Neuronal stem cell (in vitro differentiated cells): ENCODE results near the gene CCL7.

Experiments used
- DNase-seq: peaks from one replicate; pipeline ENCODE4 v3.0.0-alpha.2; 2013; ENCODE audit warnings: low spot score
- H2AFZ ChIP-seq: one replicate; pipeline ENCODE4 v1.6.1; 2013; ENCODE audit warnings: mild to moderate bottlenecking, low read length, inconsistent platforms
- H2AK5ac ChIP-seq: 2 replicates; pipeline ENCODE4 v1.6.1; 2013; ENCODE audit warnings: low read depth, mild to moderate bottlenecking, inconsistent platforms, low read length, moderate library complexity, mixed read lengths
- H2BK120ac ChIP-seq: 2 replicates; pipeline ENCODE4 v1.6.1; 2013; ENCODE audit warnings: low read depth, mild to moderate bottlenecking, inconsistent platforms, low read length, moderate library complexity, mixed read lengths
- H2BK12ac ChIP-seq: one replicate; pipeline ENCODE4 v1.6.1; 2013; ENCODE audit warnings: low read length, inconsistent platforms
- H2BK15ac ChIP-seq: 2 replicates; pipeline ENCODE4 v1.6.1; 2013; ENCODE audit warnings: mild to moderate bottlenecking, low read length, inconsistent platforms, mixed read lengths
- H2BK5ac ChIP-seq: one replicate; pipeline ENCODE4 v1.6.1; 2013; ENCODE audit warnings: inconsistent platforms, mild to moderate bottlenecking, low read length, moderate library complexity
- H3K14ac ChIP-seq: one replicate; pipeline ENCODE4 v1.6.1; 2013; ENCODE audit warnings: low read length, inconsistent platforms
- H3K18ac ChIP-seq: 2 replicates; pipeline ENCODE4 v1.6.1; 2013; ENCODE audit warnings: low read length, inconsistent platforms
- H3K23ac ChIP-seq: 2 replicates; pipeline ENCODE4 v1.6.1; 2013; ENCODE audit warnings: low read depth, mild to moderate bottlenecking, mixed read lengths, low read length, inconsistent platforms; ENCODE audit not compliant: poor library complexity
- H3K27ac ChIP-seq: replicated peaks from 3 replicates; pipeline ENCODE4 v1.5.1; 2013; ENCODE audit warnings: low read length, inconsistent platforms
- H3K27me3 ChIP-seq, 3 experiments: 2 replicates each; pipeline ENCODE4 v1.6.1; 2013; ENCODE audit warnings: low read length in 3 of 3, mild to moderate bottlenecking in 2 of 3, inconsistent platforms in 1 of 3, low read depth in 1 of 3, mixed read lengths in 1 of 3, moderate library complexity in 1 of 3; ENCODE audit not compliant: control insufficient read depth in 3 of 3, insufficient read depth in 3 of 3
- H3K36me3 ChIP-seq, 2 donors: replicated peaks in 1 of 2; 2 replicates each; pipeline ENCODE4 v1.6.1; 2013; ENCODE audit warnings: low read length in 2 of 2; ENCODE audit not compliant: control insufficient read depth in 2 of 2, insufficient read depth in 2 of 2
- H3K4ac ChIP-seq: 2 replicates; pipeline ENCODE4 v1.6.1; 2013; ENCODE audit warnings: inconsistent platforms, mild to moderate bottlenecking, low read length, moderate library complexity
- H3K4me1 ChIP-seq, 2 donors: 1 replicate in 1 of 2; 2 replicates in 1 of 2; pipeline ENCODE4 v1.6.1; 2013; ENCODE audit warnings: low read length in 2 of 2, low read depth in 1 of 2; ENCODE audit not compliant: control insufficient read depth in 2 of 2, insufficient read depth in 1 of 2
- H3K4me2 ChIP-seq: one replicate; pipeline ENCODE4 v1.6.1; 2013; ENCODE audit warnings: mild to moderate bottlenecking, low read length, inconsistent platforms; ENCODE audit not compliant: insufficient read depth, poor library complexity, severe bottlenecking
- H3K4me3 ChIP-seq, 2 donors: 2 replicates each; pipeline ENCODE4 v1.5.1; 2013; ENCODE audit warnings: low read length in 2 of 2, mild to moderate bottlenecking in 2 of 2, inconsistent platforms in 1 of 2, moderate library complexity in 1 of 2
- H3K79me1 ChIP-seq: one replicate; pipeline ENCODE4 v1.6.1; 2013; ENCODE audit warnings: low read depth, mild to moderate bottlenecking, inconsistent platforms, low read length, moderate library complexity
- H3K9ac ChIP-seq: one replicate; pipeline ENCODE4 v1.6.1; 2013; ENCODE audit warnings: mild to moderate bottlenecking, low read depth, low read length, inconsistent platforms; ENCODE audit not compliant: poor library complexity
- H3K9me3 ChIP-seq, 2 donors: replicated peaks in 1 of 2; 2 replicates each; pipeline versions ENCODE3 to v1.6.1; 2013; ENCODE audit warnings: low read length in 2 of 2, mild to moderate bottlenecking in 2 of 2, inconsistent platforms in 1 of 2, low read depth in 1 of 2, mixed read lengths in 1 of 2, moderate library complexity in 1 of 2; ENCODE audit not compliant: control insufficient read depth in 2 of 2, insufficient read depth in 1 of 2
- H4K8ac ChIP-seq: one replicate; pipeline ENCODE4 v1.6.1; 2013; ENCODE audit warnings: low read depth, mild to moderate bottlenecking, inconsistent platforms, low read length, moderate library complexity
- H4K91ac ChIP-seq: one replicate; pipeline ENCODE4 v1.6.1; 2013; ENCODE audit warnings: low read length, low read depth, mild to moderate bottlenecking, inconsistent platforms; ENCODE audit not compliant: poor library complexity
- WGBS, 2 donors: extraction: QIAGEN DNeasy Blood & Tissue Kit; methylation state at CpG; one replicate each; pipeline ENCODE4 v1.1.7; 2013; ENCODE audit warnings: missing lambda C conversion rate in 2 of 2, mixed read lengths in 1 of 2; ENCODE audit not compliant: insufficient read length in 2 of 2, insufficient replicate concordance in 1 of 2; ENCODE audit errors: extremely low coverage in 2 of 2; 5-methylcytosine and 5-hydroxymethylcytosine counted together

The CCL7 gene

GRCh38 chr17:34235389-34236028, 34.5 kb upstream of the CCL7 start:
- Histone ChIP-seq H3K9me3 (no peaks in the 10 kb centered on the region), H2AFZ (no peak overlapping the region), H2BK12ac (no peak overlapping the region), H3K27me3 (no peaks in the 10 kb centered on the region), H3K4ac (no peak overlapping the region), H3K27ac (no peak overlapping the region), H2AK5ac (peak overlapping the region; percentile 21), H3K9ac (no peak overlapping the region), H3K4me2 (no peak overlapping the region), H2BK120ac (no peak overlapping the region), H2BK15ac (no peak overlapping the region), H3K79me1 (no peaks in the 10 kb centered on the region), H3K4me3 (no peak overlapping the region), H3K23ac (no peak overlapping the region), H4K91ac (no peak overlapping the region), H3K14ac (no peak overlapping the region), H4K8ac (no peak overlapping the region), H3K18ac (no peak overlapping the region), H3K36me3 (no peaks in the 10 kb centered on the region), H2BK5ac (no peak overlapping the region), H3K4me1 (peaks cover 0 to 15% of the 10 kb centered on the region in 2 donors)
- WGBS, 2 donors, result no CpG with 5 or more reads among the region's 6 CpGs
- DNase-seq, result no peak

GRCh38 chr17:34236281-34236892, 33.6 kb upstream of the CCL7 start:
- Histone ChIP-seq H3K4me2 (no peak overlapping the region), H2BK15ac (no peak overlapping the region), H3K27me3 (no peaks in the 10 kb centered on the region), H3K9me3 (no peaks in the 10 kb centered on the region), H2BK5ac (no peak overlapping the region), H3K27ac (no peak overlapping the region), H3K36me3 (no peaks in the 10 kb centered on the region), H3K4me3 (no peak overlapping the region), H3K9ac (no peak overlapping the region), H2BK120ac (no peak overlapping the region), H3K18ac (peak overlapping the region; percentile 58), H3K14ac (no peak overlapping the region), H4K91ac (no peak overlapping the region), H3K4me1 (peaks cover 0 to 15% of the 10 kb centered on the region in 2 donors), H2AK5ac (peak overlapping the region; percentile 21), H3K4ac (no peak overlapping the region), H3K79me1 (no peaks in the 10 kb centered on the region), H3K23ac (no peak overlapping the region), H2BK12ac (no peak overlapping the region), H2AFZ (no peak overlapping the region), H4K8ac (no peak overlapping the region)
- WGBS, 2 donors, result no CpG with 5 or more reads among the region's 6 CpGs
- DNase-seq, result no peak

GRCh38 chr17:34237458-34237857, 32.6 kb upstream of the CCL7 start:
- Histone ChIP-seq H4K8ac (no peak overlapping the region), H3K27ac (no peak overlapping the region), H2AK5ac (no peak overlapping the region), H3K4ac (no peak overlapping the region), H3K18ac (no peak overlapping the region), H2AFZ (no peak overlapping the region), H3K14ac (no peak overlapping the region), H3K4me2 (no peak overlapping the region), H2BK12ac (no peak overlapping the region), H2BK120ac (no peak overlapping the region), H3K4me1 (peaks cover 0 to 15% of the 10 kb centered on the region in 2 donors), H3K9ac (no peak overlapping the region), H3K36me3 (no peaks in the 10 kb centered on the region), H3K4me3 (no peak overlapping the region), H3K9me3 (no peaks in the 10 kb centered on the region), H3K79me1 (no peaks in the 10 kb centered on the region), H3K27me3 (no peaks in the 10 kb centered on the region), H2BK5ac (no peak overlapping the region), H2BK15ac (no peak overlapping the region), H3K23ac (no peak overlapping the region), H4K91ac (no peak overlapping the region)
- no peak for DNase-seq
- WGBS, 2 donors, result no CpG with 5 or more reads among the region's 3 CpGs

GRCh38 chr17:34241062-34241461, 29.0 kb upstream of the CCL7 start:
- no peak overlapping the region for H2AK5ac ChIP-seq
- no peak overlapping the region for H3K4me3 ChIP-seq
- no peak for DNase-seq
- no peak overlapping the region for H3K9ac ChIP-seq
- H3K36me3 ChIP-seq, result no peaks in the 10 kb centered on the region
- H2BK15ac ChIP-seq, result no peak overlapping the region
- H2BK5ac ChIP-seq, result no peak overlapping the region
- no peaks in the 10 kb centered on the region for H3K79me1 ChIP-seq
- no peak overlapping the region for H2AFZ ChIP-seq
- peaks cover 0 to 5% of the 10 kb centered on the region in 2 donors for H3K4me1 ChIP-seq
- no peak overlapping the region for H4K91ac ChIP-seq
- H3K23ac ChIP-seq, result no peak overlapping the region
- no peak overlapping the region for H3K14ac ChIP-seq
- H3K18ac ChIP-seq, result no peak overlapping the region
- no peak overlapping the region for H2BK12ac ChIP-seq
- no peak overlapping the region for H3K27ac ChIP-seq
- H3K27me3 ChIP-seq, result no peaks in the 10 kb centered on the region
- no peak overlapping the region for H4K8ac ChIP-seq
- H2BK120ac ChIP-seq, result no peak overlapping the region
- H3K4me2 ChIP-seq, result no peak overlapping the region
- no CpG with 5 or more reads among the region's 4 CpGs for WGBS, 2 donors
- H3K4ac ChIP-seq, result no peak overlapping the region
- no peaks in the 10 kb centered on the region for H3K9me3 ChIP-seq
